GM10248 (cell line): ENCODE data around the gene DRD4.

ENCODE experiments used
- CTCF ChIA-PET: fragments of 300-600 bp; sonication (Branson Sonifier 250); formaldehyde crosslinking; extraction: SDS; loops from one replicate; lab custom pipeline; 2021; ENCODE audit warnings: antibody characterized with exemption; lab: Yijun Ruan, JAX
- POLR2A ChIA-PET: fragments of 350-650 bp; sonication (Branson Sonifier 250); formaldehyde crosslinking; extraction: SDS; loops from one replicate; lab custom pipeline; 2020; ENCODE audit warnings: antibody characterized with exemption; lab: Yijun Ruan, JAX
- DNase-seq: peaks from one replicate; pipeline ENCODE4 v3.0.0; 2012; ENCODE audit errors: extremely low spot score
- CTCF ChIP-seq: IDR thresholded peaks from 2 replicates; pipeline ENCODE4 v1.5.1; 2012; ENCODE audit warnings: mild to moderate bottlenecking, low read depth; ENCODE audit errors: extremely low read depth, missing control alignments, control extremely low read depth

The DRD4 gene

GRCh38 chr11:620201-620600, 16.9 kb upstream of the DRD4 start:
- TF ChIP-seq CTCF, result no peak
- ChIA-PET CTCF (no interaction called here), POLR2A (no interaction called here)
- DNase-seq, result no peak

- no peak for TF ChIP-seq CTCF
- no peak for DNase-seq
- ChIA-PET CTCF (no interaction called here), POLR2A (no interaction called here)
Observed at GRCh38 chr11:620935-621814, 15.9 kb upstream of the DRD4 start.

- DNase-seq, result no peak
- CTCF ChIA-PET, result no interaction called here
- POLR2A ChIA-PET, result no interaction called here
- no peak for TF ChIP-seq CTCF
Observed at GRCh38 chr11:621838-622237, 15.2 kb upstream of the DRD4 start.

- ChIA-PET CTCF (no interaction called here), POLR2A (no interaction called here)
- TF ChIP-seq CTCF, result no peak
- DNase-seq, result no peak
Observed at GRCh38 chr11:623349-623869, 13.7 kb upstream of the DRD4 start.

GRCh38 chr11:623999-624704, 12.9 kb upstream of the DRD4 start:
- TF ChIP-seq CTCF, result no peak
- CTCF ChIA-PET, result no interaction called here
- no peak for DNase-seq
- POLR2A ChIA-PET, result no interaction called here

GRCh38 chr11:624705-625635, 12.1 kb upstream of the DRD4 start, which contains the start of gene CDHR5:
Gene CDHR5, minus strand, starts transcription at chr11:624955. Its CDS starts 53 bp downstream, at chr11:624902.
- no peak for DNase-seq
- POLR2A ChIA-PET, result no interaction called here
- no peak for TF ChIP-seq CTCF
- CTCF ChIA-PET, result no interaction called here
